Measurements from ENCODE around the gene STK10. TPM values are rescaled to one million over a fixed set of nuclear protein-coding genes. Genes with fewer than 3 reads are reported as not detected.

STK10 gene
- total RNA-seq, 1 experiment from 2014 or later, result 18.5 TPM

- DNase-seq (ENCODE audit: low read depth), result no peak
Observed at GRCh38 chr5:172144291-172144815, 43.7 kb downstream of the STK10 start.

- DNase-seq (ENCODE audit: low read depth), result no peak
Observed at GRCh38 chr5:172143875-172144274, 44.1 kb downstream of the STK10 start.

- DNase-seq (ENCODE audit: low read depth), result peak; percentile 30
Observed at GRCh38 chr5:172142709-172143215, 45.3 kb downstream of the STK10 start.

- DNase-seq (ENCODE audit: low read depth), result no peak
Observed at GRCh38 chr5:172141949-172142319, 46.1 kb downstream of the STK10 start.

GRCh38 chr5:172140866-172141265 lies 47.2 kb downstream of the STK10 start:
- no peak for DNase-seq (ENCODE audit: low read depth)

- DNase-seq (ENCODE audit: low read depth), result no peak
Observed at GRCh38 chr5:172140120-172140519, 47.9 kb downstream of the STK10 start.

- no peak for DNase-seq (ENCODE audit: low read depth)
Observed at GRCh38 chr5:172137046-172137445, 51.0 kb downstream of the STK10 start.

- DNase-seq (ENCODE audit: low read depth), result peak; percentile 90
Observed at GRCh38 chr5:172133359-172134029, 54.5 kb downstream of the STK10 start.

GRCh38 chr5:172131690-172132089 lies 56.3 kb downstream of the STK10 start:
- no peak for DNase-seq (ENCODE audit: low read depth)

GRCh38 chr5:172129256-172129910 lies 58.6 kb downstream of the STK10 start:
- DNase-seq (ENCODE audit: low read depth), result no peak

GRCh38 chr5:172127581-172127980 lies 60.4 kb downstream of the STK10 start:
- no peak for DNase-seq (ENCODE audit: low read depth)

- DNase-seq (ENCODE audit: low read depth), result peak; percentile 75
Observed at GRCh38 chr5:172123269-172123692, 64.7 kb downstream of the STK10 start.

- DNase-seq (ENCODE audit: low read depth), result no peak
Observed at GRCh38 chr5:172119921-172120688, 67.9 kb downstream of the STK10 start.

- DNase-seq (ENCODE audit: low read depth), result no peak
Observed at GRCh38 chr5:172118891-172119290, 69.1 kb downstream of the STK10 start.

- DNase-seq (ENCODE audit: low read depth), result no peak
Observed at GRCh38 chr5:172117977-172118701, 69.9 kb downstream of the STK10 start.

- no peak for DNase-seq (ENCODE audit: low read depth)
Observed at GRCh38 chr5:172115541-172115982, 72.5 kb downstream of the STK10 start.

- no peak for DNase-seq (ENCODE audit: low read depth)
Observed at GRCh38 chr5:172114875-172115422, 73.1 kb downstream of the STK10 start.

GRCh38 chr5:172113036-172113435 lies 75.0 kb downstream of the STK10 start:
- peak; percentile 70 for DNase-seq (ENCODE audit: low read depth)

GRCh38 chr5:172111852-172112225 lies 76.2 kb downstream of the STK10 start:
- DNase-seq (ENCODE audit: low read depth), result peak; percentile 47

- peak; percentile 93 for DNase-seq (ENCODE audit: low read depth)
Observed at GRCh38 chr5:172110921-172111851, 76.8 kb downstream of the STK10 start.

Measured in Daoy (cell line).